K562 (cell line): ENCODE data around the gene GPS2. TPM values are rescaled to one million over a fixed set of nuclear protein-coding genes. Genes with fewer than 3 reads are reported as not detected.

Experiments
- ATAC-seq: fragments of 200-7000 bp; cut with Tn5 transposase; 3 replicates; pipeline ENCODE4 v1.9.1; 2020; ENCODE audit warnings: moderate library complexity
- BruUV-seq: library from RNA; stranded (reverse); fragments of 400-500 nt; replicated peaks from 2 replicates; lab custom pipeline; 2021; lab: Mats Ljungman, UMichigan
- CTCF ChIA-PET: fragments of 300-600 bp; formaldehyde crosslinking; extraction: SDS; loops from one replicate; lab custom pipeline; 2021; ENCODE audit warnings: low intra/inter-chr PET ratio; lab: Yijun Ruan, JAX
- POLR2A ChIA-PET: fragments of 300-600, 350-650 bp; sonication (Branson Sonifier 250); formaldehyde crosslinking; extraction: SDS; loops from one replicate; lab custom pipeline; 2021; ENCODE audit warnings: antibody characterized with exemption, inconsistent platforms; lab: Yijun Ruan, JAX
- DNase-seq, 4 experiments: peaks; one replicate each; pipeline versions ENCODE4 v3.0.0 to v3.0.0-alpha.2; 2011 to 2018; ENCODE audit warnings: low spot score in 3 of 4, mixed read lengths in 3 of 4; ENCODE audit errors: extremely low read depth in 1 of 4
- FAIRE-seq: peaks from 2 replicates; lab custom pipeline; 2011; peaks lifted over from hg19 to GRCh38; lab: Jason Lieb, UNC
- H2AFZ ChIP-seq: 2 replicates; pipeline ENCODE4 v1.6.0; 2011; ENCODE audit warnings: low read depth, low read length, control low read depth, inconsistent platforms
- H3K27ac ChIP-seq: fragments of 200-600 bp; 3 replicates; pipeline ENCODE4 v1.8.0; 2011; ENCODE audit warnings: low read depth, mild to moderate bottlenecking, control low read depth, inconsistent platforms, low read length, moderate library complexity, mixed read lengths; ENCODE audit errors: extremely low read depth
- H3K27me3 ChIP-seq, 2 experiments: fragments of 300-600 bp in 1 of 2; 2 replicates in 1 of 2; 3 replicates in 1 of 2; pipeline versions ENCODE4 v1.6.0 to v1.8.0; 2011; ENCODE audit warnings: inconsistent platforms in 2 of 2, low read length in 2 of 2, mild to moderate bottlenecking in 1 of 2, mixed read lengths in 1 of 2, moderate library complexity in 1 of 2; ENCODE audit not compliant: control insufficient read depth in 2 of 2, insufficient read depth in 2 of 2
- H3K36me3 ChIP-seq: fragments of 300-600 bp; 3 replicates; pipeline ENCODE4 v1.8.0; 2011; ENCODE audit warnings: mild to moderate bottlenecking, low read length, inconsistent platforms; ENCODE audit not compliant: control insufficient read depth, insufficient read depth
- H3K4me1 ChIP-seq, 2 experiments: fragments of 200-600 bp in 1 of 2; replicated peaks in 1 of 2; 2 replicates in 1 of 2; 3 replicates in 1 of 2; pipeline versions ENCODE4 v1.5.1 to v1.8.0; 2011; ENCODE audit warnings: inconsistent platforms in 2 of 2, low read length in 2 of 2, mild to moderate bottlenecking in 1 of 2, mixed read lengths in 1 of 2, moderate library complexity in 1 of 2; ENCODE audit not compliant: control insufficient read depth in 2 of 2, insufficient read depth in 2 of 2
- H3K4me2 ChIP-seq: 2 replicates; pipeline ENCODE4 v1.6.1; 2011; ENCODE audit warnings: low read length, control low read depth, inconsistent platforms, mixed read lengths; ENCODE audit not compliant: insufficient read depth
- H3K4me3 ChIP-seq: fragments of 200-600 bp; sonication (generic), shearing (Covaris generic); 2 replicates; pipeline ENCODE4 v1.5.1; 2016; ENCODE audit warnings: control low read depth, inconsistent platforms
- H3K79me2 ChIP-seq: fragments of 200-600 bp; 3 replicates; pipeline ENCODE4 v1.8.0; 2011; ENCODE audit warnings: low read length, inconsistent platforms; ENCODE audit not compliant: control insufficient read depth, insufficient read depth
- H3K9ac ChIP-seq, 2 experiments: 2 replicates each; pipeline versions ENCODE4 v1.6.0 to v1.6.1; 2011; ENCODE audit warnings: low read depth in 2 of 2, low read length in 2 of 2, control low read depth in 1 of 2, inconsistent platforms in 1 of 2, mild to moderate bottlenecking in 1 of 2, mixed read lengths in 1 of 2; ENCODE audit not compliant: insufficient read depth in 1 of 2
- H3K9me1 ChIP-seq: one replicate; pipeline ENCODE4 v1.6.0; 2011; ENCODE audit warnings: inconsistent platforms, mild to moderate bottlenecking, low read length, moderate library complexity; ENCODE audit not compliant: control insufficient read depth, insufficient read depth
- H3K9me3 ChIP-seq: replicated peaks from 2 replicates; pipeline ENCODE4 v1.5.1; 2011; ENCODE audit warnings: low read depth, low read length, inconsistent platforms; ENCODE audit not compliant: control insufficient read depth, insufficient read depth
- H4K20me1 ChIP-seq: replicated peaks from 2 replicates; pipeline ENCODE4 v1.6.1; 2011; ENCODE audit warnings: low read length, inconsistent platforms, mixed read lengths; ENCODE audit not compliant: control insufficient read depth, insufficient read depth
- CHD4 ChIP-seq: fragments of 200-600 bp; sonication (generic); IDR thresholded peaks from 3 replicates; pipeline ENCODE4 v1.6.1; 2012; ENCODE audit warnings: low read depth, mild to moderate bottlenecking, mixed read lengths, low read length, inconsistent platforms; ENCODE audit not compliant: insufficient read depth, insufficient replicate concordance, poor library complexity, severe bottlenecking
- CTBP1 ChIP-seq: fragments of 450-650 bp; IDR thresholded peaks from 2 replicates; pipeline ENCODE4 v1.6.1; 2016; ENCODE audit warnings: borderline replicate concordance
- POLR2G ChIP-seq: fragments of 200-400 bp; formaldehyde crosslinking; IDR thresholded peaks from 2 replicates; pipeline ENCODE4 v1.6.1; 2017; ENCODE audit warnings: low read depth, mild to moderate bottlenecking, antibody characterized with exemption, low read length, moderate library complexity
- POU5F1 ChIP-seq: fragments of 150-350 bp; IDR thresholded peaks from 2 replicates; pipeline ENCODE4 v1.6.1; 2014; ENCODE audit warnings: borderline replicate concordance, low read length, low read depth, mild to moderate bottlenecking; ENCODE audit not compliant: partially characterized antibody
- WGBS: fragments of 100-300 bp; shearing (Covaris generic); methylation state at CpG from one replicate; pipeline ENCODE4 v1.1.6; 2016; ENCODE audit warnings: low coverage, mixed read lengths; ENCODE audit not compliant: insufficient coverage; ENCODE audit errors: missing lambda C conversion rate; 5-methylcytosine and 5-hydroxymethylcytosine counted together
- in situ Hi-C: fragments of 300-500 bp; cut with MboI; formaldehyde crosslinking; loops from 4 replicates; pipeline ENCODE4 v1.15.0; 2018; ENCODE audit warnings: inconsistent platforms, mixed read lengths
- intact Hi-C: fragments of 100-400 bp; cut with micrococcal nuclease; formaldehyde crosslinking; loops from 2 replicates; pipeline ENCODE4 v1.14.2; 2022
- polyA plus RNA-seq, 8 experiments: library from polyadenylated mRNA; depleted of rRNA in 4 of 8; stranded (reverse) in 5 of 8; unstranded in 3 of 8; fragments of >200 nt; fragmentation: Nextera tagmentation in 2 of 8; fragmentation: Illumina TruSeq in 1 of 8; extraction: Ambion mirVana in 2 of 8; extraction: Trizol in 1 of 8; gene quantifications; 2 replicates each; pipeline versions ENCODE4 v1.2.1 to v1.2.3, GENCODE V29; 2011 to 2014; ENCODE audit warnings: inconsistent platforms in 1 of 8, missing spikeins in 1 of 8
- total RNA-seq, 7 experiments: library from RNA; depleted of rRNA in 6 of 7; stranded (reverse); fragments of >200 nt in 6 of 7; fragmentation: Illumina TruSeq in 2 of 7; extraction: Trizol in 2 of 7; gene quantifications; 2 replicates each; pipeline versions ENCODE4 v1.2.1 to v1.2.3, GENCODE V29; 2011 to 2021; ENCODE audit warnings: low replicate concordance in 1 of 7
- TF ChIP-seq, protein P1 (sequence below): sonication (generic); formaldehyde crosslinking; IDR thresholded peaks from 2 replicates; pipeline ENCODE4 v1.8.0; 2022; ENCODE audit warnings: mild to moderate bottlenecking, missing genetic modification reagents
- TF ChIP-seq, protein P2 (sequence below), 2 experiments: fragments of 150-350 bp in 1 of 2; IDR thresholded peaks; 2 replicates each; pipeline ENCODE4 v1.6.1; 2012 to 2016; ENCODE audit warnings: low read depth in 2 of 2, low read length in 2 of 2, mild to moderate bottlenecking in 1 of 2, moderate library complexity in 1 of 2
- TF ChIP-seq, protein P3 (sequence below), 3 experiments: fragments of 200-800 bp in 1 of 3; sonication (Bioruptor generic) in 1 of 3; sonication (generic) in 1 of 3; formaldehyde crosslinking in 1 of 3; IDR thresholded peaks; 2 replicates each; pipeline versions ENCODE4 v1.6.1 to v1.8.0; 2016 to 2022; ENCODE audit warnings: mild to moderate bottlenecking in 2 of 3, missing compliant biosample characterization in 2 of 3, missing genetic modification characterization in 2 of 3, missing genetic modification reagents in 1 of 3

The GPS2 gene
- total and polyA plus RNA-seq, 9 of the 15 experiments (the other 6 are each of a cell fraction or from before 2014, with no cell fraction given) = 18.3 to 75.7 (median 37.0) TPM

DNA sequence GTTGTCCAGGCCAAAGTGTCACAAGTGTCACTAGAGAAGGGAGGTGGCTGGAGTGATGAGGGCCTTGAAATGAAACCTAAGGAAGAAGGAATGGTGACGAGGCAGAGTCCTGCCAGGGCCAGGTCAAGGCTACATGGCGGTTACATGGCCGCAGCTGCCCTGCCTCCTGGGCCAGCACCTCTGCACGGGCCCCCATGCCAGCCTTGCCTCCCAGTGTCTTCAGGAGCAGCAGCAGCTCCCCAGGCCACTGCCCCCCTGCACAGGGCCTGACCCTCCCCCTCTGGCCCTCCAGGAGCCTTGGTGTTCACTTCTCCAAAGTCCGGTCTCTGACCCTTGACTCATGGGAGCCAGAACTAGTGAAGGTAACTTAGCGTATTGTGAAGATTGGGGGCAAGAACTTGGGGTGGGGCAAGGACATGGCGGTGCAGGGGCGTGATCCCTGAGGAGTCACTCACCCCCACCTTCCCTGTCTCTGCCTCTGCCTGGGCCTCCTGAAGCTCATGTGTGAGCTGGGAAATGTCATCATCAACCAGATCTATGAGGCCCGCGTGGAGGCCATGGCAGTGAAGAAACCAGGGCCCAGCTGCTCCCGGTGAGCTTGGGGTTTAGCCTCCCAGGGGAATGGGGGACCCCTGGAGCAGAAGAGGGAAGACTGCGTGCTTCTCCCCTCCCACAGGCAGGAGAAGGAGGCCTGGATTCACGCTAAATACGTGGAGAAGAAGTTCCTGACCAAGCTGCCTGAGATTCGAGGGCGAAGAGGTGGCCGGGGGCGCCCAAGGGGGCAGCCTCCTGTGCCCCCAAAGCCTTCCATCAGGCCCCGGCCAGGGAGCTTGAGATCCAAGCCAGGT lies 32.7 kb upstream of the GPS2 start (continued):
- TF ChIP-seq, protein P1, sequence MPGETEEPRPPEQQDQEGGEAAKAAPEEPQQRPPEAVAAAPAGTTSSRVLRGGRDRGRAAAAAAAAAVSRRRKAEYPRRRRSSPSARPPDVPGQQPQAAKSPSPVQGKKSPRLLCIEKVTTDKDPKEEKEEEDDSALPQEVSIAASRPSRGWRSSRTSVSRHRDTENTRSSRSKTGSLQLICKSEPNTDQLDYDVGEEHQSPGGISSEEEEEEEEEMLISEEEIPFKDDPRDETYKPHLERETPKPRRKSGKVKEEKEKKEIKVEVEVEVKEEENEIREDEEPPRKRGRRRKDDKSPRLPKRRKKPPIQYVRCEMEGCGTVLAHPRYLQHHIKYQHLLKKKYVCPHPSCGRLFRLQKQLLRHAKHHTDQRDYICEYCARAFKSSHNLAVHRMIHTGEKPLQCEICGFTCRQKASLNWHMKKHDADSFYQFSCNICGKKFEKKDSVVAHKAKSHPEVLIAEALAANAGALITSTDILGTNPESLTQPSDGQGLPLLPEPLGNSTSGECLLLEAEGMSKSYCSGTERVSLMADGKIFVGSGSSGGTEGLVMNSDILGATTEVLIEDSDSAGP (CRISPR knock-in tag) = no peak
- no peak for TF ChIP-seq CHD4

DNA sequence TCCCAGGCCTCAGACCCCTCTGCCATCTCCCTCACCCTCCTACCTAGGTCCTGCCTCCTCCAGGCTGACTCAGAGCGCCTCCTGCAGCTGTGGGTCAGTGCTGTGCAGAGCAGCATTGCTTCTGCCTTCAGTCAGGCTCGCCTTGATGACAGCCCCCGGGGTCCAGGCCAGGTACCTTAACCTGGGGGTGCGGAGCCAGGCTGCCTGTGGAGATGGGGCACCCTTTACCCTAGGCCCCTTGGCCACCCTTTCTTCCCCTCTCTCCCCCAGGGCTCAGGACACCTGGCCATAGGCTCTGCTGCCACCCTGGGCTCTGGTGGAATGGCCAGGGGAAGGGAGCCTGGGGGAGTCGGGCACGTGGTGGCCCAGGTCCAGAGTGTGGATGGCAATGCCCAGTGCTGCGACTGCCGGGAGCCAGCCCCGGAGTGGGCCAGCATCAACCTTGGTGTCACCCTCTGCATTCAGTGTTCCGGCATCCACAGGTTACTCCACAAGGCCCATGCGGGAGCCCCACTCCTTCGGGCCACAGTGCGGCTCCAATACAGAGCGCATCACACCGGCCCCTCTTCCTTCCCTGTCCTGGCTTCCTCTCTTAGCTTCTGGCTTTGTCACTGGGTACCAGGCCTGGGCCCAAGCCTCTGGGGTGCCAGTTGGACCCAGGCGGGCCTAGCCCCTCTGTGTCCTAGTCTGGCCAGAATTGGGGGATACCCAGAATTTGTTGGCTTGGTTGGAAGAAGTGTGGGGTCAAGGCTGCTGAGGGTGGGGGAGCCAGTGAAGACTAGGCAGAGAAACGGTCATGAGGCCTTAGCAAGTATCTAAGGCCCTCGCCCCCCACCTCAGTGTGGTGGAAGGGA lies 31.8 kb upstream of the GPS2 start:
- ATAC-seq (no peak), DNase-seq (no peak), FAIRE-seq (no peak)
- in situ Hi-C loops = no loop called here
- POLR2A ChIA-PET = interaction anchor here (0.7 to 4.6 kb wide), 2 partner anchors 11 to 311 kb away, joined by 3 to 15 read pairs; partner anchors contain the start of gene ACAP1
- intact Hi-C loops = no loop called here
- Histone ChIP-seq H3K79me2 (peaks cover 8% of the 10 kb centered on the region), H3K4me2 (no peak overlapping the region), H3K36me3 (no peaks in the 10 kb centered on the region), H2AFZ (no peak overlapping the region), H3K9me1 (no peaks in the 10 kb centered on the region), H3K27ac (no peak overlapping the region), H3K9ac (no peak overlapping the region), H3K27me3 (no peaks in the 10 kb centered on the region), H3K9me3 (no peaks in the 10 kb centered on the region), H4K20me1 (no peaks in the 10 kb centered on the region), H3K4me1 (peaks cover 3 to 55% of the 10 kb centered on the region in 2 experiments; a peak in 3 of 5 replicates), H3K4me3 (no peak overlapping the region)
- no TSS peak for BruUV-seq
- CTCF ChIA-PET = interaction anchor here (3.8 kb wide), 1 partner anchor 66 kb away, joined by 32 read pairs; the partner anchor contains the start of gene SLC2A4
- WGBS = 48% methylated on average over 8 of the region's 18 CpGs
- TF ChIP-seq CTBP1 (no peak), POLR2G (peak; percentile 49; the same call in 1 of the 2 replicates), POU5F1 (no peak)
- TF ChIP-seq, protein P2, sequence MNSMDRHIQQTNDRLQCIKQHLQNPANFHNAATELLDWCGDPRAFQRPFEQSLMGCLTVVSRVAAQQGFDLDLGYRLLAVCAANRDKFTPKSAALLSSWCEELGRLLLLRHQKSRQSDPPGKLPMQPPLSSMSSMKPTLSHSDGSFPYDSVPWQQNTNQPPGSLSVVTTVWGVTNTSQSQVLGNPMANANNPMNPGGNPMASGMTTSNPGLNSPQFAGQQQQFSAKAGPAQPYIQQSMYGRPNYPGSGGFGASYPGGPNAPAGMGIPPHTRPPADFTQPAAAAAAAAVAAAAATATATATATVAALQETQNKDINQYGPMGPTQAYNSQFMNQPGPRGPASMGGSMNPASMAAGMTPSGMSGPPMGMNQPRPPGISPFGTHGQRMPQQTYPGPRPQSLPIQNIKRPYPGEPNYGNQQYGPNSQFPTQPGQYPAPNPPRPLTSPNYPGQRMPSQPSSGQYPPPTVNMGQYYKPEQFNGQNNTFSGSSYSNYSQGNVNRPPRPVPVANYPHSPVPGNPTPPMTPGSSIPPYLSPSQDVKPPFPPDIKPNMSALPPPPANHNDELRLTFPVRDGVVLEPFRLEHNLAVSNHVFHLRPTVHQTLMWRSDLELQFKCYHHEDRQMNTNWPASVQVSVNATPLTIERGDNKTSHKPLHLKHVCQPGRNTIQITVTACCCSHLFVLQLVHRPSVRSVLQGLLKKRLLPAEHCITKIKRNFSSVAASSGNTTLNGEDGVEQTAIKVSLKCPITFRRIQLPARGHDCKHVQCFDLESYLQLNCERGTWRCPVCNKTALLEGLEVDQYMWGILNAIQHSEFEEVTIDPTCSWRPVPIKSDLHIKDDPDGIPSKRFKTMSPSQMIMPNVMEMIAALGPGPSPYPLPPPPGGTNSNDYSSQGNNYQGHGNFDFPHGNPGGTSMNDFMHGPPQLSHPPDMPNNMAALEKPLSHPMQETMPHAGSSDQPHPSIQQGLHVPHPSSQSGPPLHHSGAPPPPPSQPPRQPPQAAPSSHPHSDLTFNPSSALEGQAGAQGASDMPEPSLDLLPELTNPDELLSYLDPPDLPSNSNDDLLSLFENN (IDR thresholded peaks at IDR 0.05; ENCODE audit: low read depth in 2 of 2, low read length in 2 of 2) = no peak
- TF ChIP-seq, protein P3, sequence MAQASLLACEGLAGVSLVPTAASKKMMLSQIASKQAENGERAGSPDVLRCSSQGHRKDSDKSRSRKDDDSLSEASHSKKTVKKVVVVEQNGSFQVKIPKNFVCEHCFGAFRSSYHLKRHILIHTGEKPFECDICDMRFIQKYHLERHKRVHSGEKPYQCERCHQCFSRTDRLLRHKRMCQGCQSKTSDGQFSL (CRISPR knock-in tag; IDR thresholded peaks at IDR 0.05) = no peak
- TF ChIP-seq, protein P3 (tag; IDR thresholded peaks at IDR 0.05) = no peak
